ENCODE measurements around the gene AGPAT2. TPM values are rescaled to one million over a fixed set of nuclear protein-coding genes. Genes with fewer than 3 reads are reported as not detected.

The AGPAT2 gene
- total RNA-seq, 1 experiment from 2014 or later, result 77.9 TPM

GRCh38 chr9:136650021-136650420, 37.2 kb downstream of the AGPAT2 start:
- Histone ChIP-seq H3K4me3 (ENCODE audit: low read depth in 2 of 2, low read length in 2 of 2) (no peak overlapping the region), H3K9me3 (ENCODE audit: control insufficient read depth, insufficient read depth, low read depth, low read length) (no peaks in the 10 kb centered on the region), H3K27ac (ENCODE audit: low read length) (no peak overlapping the region), H3K36me3 (ENCODE audit: control insufficient read depth, insufficient read depth, low read length) (no peaks in the 10 kb centered on the region), H3K4me1 (ENCODE audit: control insufficient read depth, insufficient read depth, low read length) (no peaks in the 10 kb centered on the region; the same call in 1 of the 2 replicates), H3K27me3 (ENCODE audit: control insufficient read depth, insufficient read depth, low read length) (no peaks in the 10 kb centered on the region)
- DNase-seq (ENCODE audit: low read depth, low spot score), result no peak
- TF ChIP-seq SIN3A (IDR thresholded peaks at IDR 0.05; ENCODE audit: borderline replicate concordance, insufficient read depth, low read depth, low read length), result no peak
- no peak for TF ChIP-seq TCF7L2 (IDR thresholded peaks at IDR 0.05; ENCODE audit: low read depth, low read length)
- TF ChIP-seq POLR2AphosphoS5 (IDR thresholded peaks at IDR 0.05; ENCODE audit: low read depth, low read length), result no peak
- no peak for TF ChIP-seq CTCF (IDR thresholded peaks at IDR 0.05)
- no peak for TF ChIP-seq REST (IDR thresholded peaks at IDR 0.05; ENCODE audit: insufficient read depth in 1 of 2, low read depth in 2 of 2, low read length in 1 of 2)
- intact Hi-C loops (cut with micrococcal nuclease; ENCODE audit: unreplicated experiment), result no loop called here
- no peak for ATAC-seq
- CTCF ChIA-PET, result no interaction called here
- in situ Hi-C loops (cut with HindIII; ENCODE audit: low pct_unique_long_range_greater_than_20kb, low sequenced_read_pairs), result no loop called here
- BruUV-seq (replicated peaks), result no TSS peak
- POLR2A ChIA-PET, result no interaction called here

- no TSS peak for BruUV-seq (replicated peaks)
- intact Hi-C loops (cut with micrococcal nuclease; ENCODE audit: unreplicated experiment) (no loop called here), in situ Hi-C loops (cut with HindIII; ENCODE audit: low pct_unique_long_range_greater_than_20kb, low sequenced_read_pairs) (no loop called here)
- POLR2A ChIA-PET, result no interaction called here
- ATAC-seq (no peak), DNase-seq (ENCODE audit: low read depth, low spot score) (no peak)
- TF ChIP-seq CTCF (IDR thresholded peaks at IDR 0.05), result no peak
- no peak for TF ChIP-seq REST (IDR thresholded peaks at IDR 0.05; ENCODE audit: insufficient read depth in 1 of 2, low read depth in 2 of 2, low read length in 1 of 2)
- TF ChIP-seq SIN3A (IDR thresholded peaks at IDR 0.05; ENCODE audit: borderline replicate concordance, insufficient read depth, low read depth, low read length), result no peak
- TF ChIP-seq POLR2AphosphoS5 (IDR thresholded peaks at IDR 0.05; ENCODE audit: low read depth, low read length), result no peak
- H3K36me3 ChIP-seq (ENCODE audit: control insufficient read depth, insufficient read depth, low read length), result no peaks in the 10 kb centered on the region
- no peak overlapping the region for H3K4me3 ChIP-seq (ENCODE audit: low read depth in 2 of 2, low read length in 2 of 2)
- no peak overlapping the region for H3K27ac ChIP-seq (ENCODE audit: low read length)
- CTCF ChIA-PET, result no interaction called here
- H3K9me3 ChIP-seq (ENCODE audit: control insufficient read depth, insufficient read depth, low read depth, low read length), result no peaks in the 10 kb centered on the region
- no peaks in the 10 kb centered on the region for H3K27me3 ChIP-seq (ENCODE audit: control insufficient read depth, insufficient read depth, low read length)
- no peaks in the 10 kb centered on the region; the same call in 1 of the 2 replicates for H3K4me1 ChIP-seq (ENCODE audit: control insufficient read depth, insufficient read depth, low read length)
Observed at GRCh38 chr9:136648751-136649150, 38.5 kb downstream of the AGPAT2 start.
